Cerebellar cortex (tissue), 1 donor: ENCODE data around the gene MINDY4.

Experiments used
- DNase-seq: peaks from one replicate; pipeline ENCODE4 v3.0.0-alpha.2; 2015; ENCODE audit warnings: low spot score

MINDY4 gene

GRCh38 chr7:30879139-30880124, 108.2 kb downstream of the MINDY4 start:
- DNase-seq = no peak

- no peak for DNase-seq
These were observed 109.0 kb downstream of the MINDY4 start for GRCh38 chr7:30880125-30880720.

- DNase-seq = no peak
These were observed 109.7 kb downstream of the MINDY4 start for GRCh38 chr7:30880941-30881340.

GRCh38 chr7:30881448-30881847, 110.2 kb downstream of the MINDY4 start:
- DNase-seq = no peak

GRCh38 chr7:30884881-30885280, 113.7 kb downstream of the MINDY4 start:
- no peak for DNase-seq

- DNase-seq = no peak
These were observed 115.4 kb downstream of the MINDY4 start for GRCh38 chr7:30886608-30887011.

GRCh38 chr7:30887464-30887872, 116.3 kb downstream of the MINDY4 start:
- no peak for DNase-seq

GRCh38 chr7:30888747-30889146, 117.5 kb downstream of the MINDY4 start:
- no peak for DNase-seq

GRCh38 chr7:30890226-30890625, 119.0 kb downstream of the MINDY4 start:
- DNase-seq = no peak

GRCh38 chr7:30893357-30893756, 122.1 kb downstream of the MINDY4 start:
- DNase-seq = no peak

GRCh38 chr7:30894009-30894408, 122.8 kb downstream of the MINDY4 start:
- no peak for DNase-seq

- no peak for DNase-seq
These were observed 123.8 kb downstream of the MINDY4 start for GRCh38 chr7:30894866-30895605.

- no peak for DNase-seq
These were observed 124.8 kb downstream of the MINDY4 start for GRCh38 chr7:30896036-30896435.

- DNase-seq = no peak
These were observed 125.8 kb downstream of the MINDY4 start for GRCh38 chr7:30896783-30897637.

GRCh38 chr7:30897770-30898169, 126.6 kb downstream of the MINDY4 start:
- no peak for DNase-seq

- no peak for DNase-seq
These were observed 127.2 kb downstream of the MINDY4 start for GRCh38 chr7:30898411-30898810.

- no peak for DNase-seq
These were observed 127.8 kb downstream of the MINDY4 start for GRCh38 chr7:30899066-30899465.

GRCh38 chr7:30899630-30900029, 128.4 kb downstream of the MINDY4 start:
- no peak for DNase-seq

GRCh38 chr7:30900053-30900452, 128.8 kb downstream of the MINDY4 start:
- no peak for DNase-seq

GRCh38 chr7:30900803-30901362, 129.7 kb downstream of the MINDY4 start:
- DNase-seq = no peak

GRCh38 chr7:30901856-30902255, 130.6 kb downstream of the MINDY4 start:
- DNase-seq = no peak
